Measurements from ENCODE around the gene IGIP.
A peak's percentile ranks its signal among the peaks of the same experiment; 100 is the strongest.

IGIP gene

DNA sequence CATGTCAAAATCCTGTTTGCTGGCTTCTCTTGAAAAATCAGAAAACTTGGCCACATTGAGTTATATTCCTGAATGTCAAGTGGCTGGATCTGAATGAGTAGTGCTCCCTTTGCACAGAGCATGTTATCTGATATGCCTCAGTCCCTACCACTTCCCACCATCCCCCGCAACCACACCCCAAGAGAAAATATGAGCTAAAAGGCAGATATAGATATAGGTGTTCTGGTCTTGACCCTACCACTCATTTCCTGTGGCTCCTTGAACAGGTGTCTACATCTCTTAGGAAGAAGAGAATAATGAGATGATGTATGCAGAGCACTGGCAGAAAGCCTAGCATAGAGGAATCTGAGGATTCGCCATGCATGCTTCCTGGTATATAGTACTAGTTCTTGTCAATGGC is 42.6 kb downstream of the IGIP start:
- no peak for DNase-seq

DNA sequence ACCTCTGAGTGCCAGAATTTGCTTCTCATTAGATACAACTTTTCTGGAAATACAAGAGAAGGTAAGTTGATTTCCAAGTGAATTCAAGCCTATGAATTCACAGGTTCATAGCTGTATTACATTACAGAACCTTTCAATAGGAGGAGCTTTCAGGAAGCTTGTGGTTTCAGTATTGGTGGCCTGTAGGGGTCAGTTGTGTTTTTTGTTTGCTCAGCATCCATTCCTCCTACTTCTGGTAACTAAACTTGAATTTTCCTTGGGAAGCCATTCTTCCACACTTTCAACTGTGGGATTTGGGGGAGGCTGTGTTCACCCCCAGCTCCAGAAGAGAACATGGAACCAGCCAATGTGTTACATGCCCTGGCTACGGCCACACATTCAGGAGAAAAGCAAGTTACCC is 43.7 kb downstream of the IGIP start:
- DNase-seq: no peak

DNA sequence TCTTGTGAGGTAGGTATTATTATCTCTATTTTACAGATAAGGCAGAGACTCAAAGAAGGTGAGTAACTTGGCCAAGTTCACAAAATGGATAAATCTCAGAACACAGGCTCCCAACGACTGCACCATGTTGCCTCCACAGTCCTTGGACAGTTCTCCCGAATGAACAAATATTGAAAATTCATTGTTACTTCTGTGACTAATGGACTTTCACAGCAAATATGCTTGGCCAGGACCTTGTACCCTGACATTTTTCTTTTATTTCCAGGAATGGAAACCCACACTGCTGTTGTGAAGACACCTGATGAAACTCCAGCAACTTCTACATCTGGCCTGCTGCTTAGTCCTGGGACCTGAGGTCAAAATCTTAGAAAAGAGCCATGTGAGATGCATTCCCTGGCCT is 46.7 kb downstream of the IGIP start:
- no peak for DNase-seq

DNA sequence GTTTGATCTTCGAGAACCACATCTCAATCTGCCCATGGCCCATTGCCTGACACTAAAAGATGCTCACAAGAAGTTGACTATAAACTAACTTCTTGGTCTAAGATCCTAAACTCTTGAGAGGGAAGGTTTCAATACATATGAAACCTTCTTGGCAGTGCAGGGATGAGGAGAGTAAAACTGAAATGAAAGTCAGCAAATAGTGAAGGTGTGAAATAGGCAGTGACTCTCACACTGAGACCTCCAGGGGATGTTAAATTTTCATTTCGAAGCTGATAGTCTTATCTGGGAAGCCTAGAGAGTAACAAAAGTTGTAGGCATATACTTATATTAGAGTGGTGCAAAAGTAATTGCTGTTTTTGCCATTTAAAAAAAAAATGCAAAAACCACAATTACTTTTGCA is 48.3 kb downstream of the IGIP start:
- no peak for DNase-seq

DNA sequence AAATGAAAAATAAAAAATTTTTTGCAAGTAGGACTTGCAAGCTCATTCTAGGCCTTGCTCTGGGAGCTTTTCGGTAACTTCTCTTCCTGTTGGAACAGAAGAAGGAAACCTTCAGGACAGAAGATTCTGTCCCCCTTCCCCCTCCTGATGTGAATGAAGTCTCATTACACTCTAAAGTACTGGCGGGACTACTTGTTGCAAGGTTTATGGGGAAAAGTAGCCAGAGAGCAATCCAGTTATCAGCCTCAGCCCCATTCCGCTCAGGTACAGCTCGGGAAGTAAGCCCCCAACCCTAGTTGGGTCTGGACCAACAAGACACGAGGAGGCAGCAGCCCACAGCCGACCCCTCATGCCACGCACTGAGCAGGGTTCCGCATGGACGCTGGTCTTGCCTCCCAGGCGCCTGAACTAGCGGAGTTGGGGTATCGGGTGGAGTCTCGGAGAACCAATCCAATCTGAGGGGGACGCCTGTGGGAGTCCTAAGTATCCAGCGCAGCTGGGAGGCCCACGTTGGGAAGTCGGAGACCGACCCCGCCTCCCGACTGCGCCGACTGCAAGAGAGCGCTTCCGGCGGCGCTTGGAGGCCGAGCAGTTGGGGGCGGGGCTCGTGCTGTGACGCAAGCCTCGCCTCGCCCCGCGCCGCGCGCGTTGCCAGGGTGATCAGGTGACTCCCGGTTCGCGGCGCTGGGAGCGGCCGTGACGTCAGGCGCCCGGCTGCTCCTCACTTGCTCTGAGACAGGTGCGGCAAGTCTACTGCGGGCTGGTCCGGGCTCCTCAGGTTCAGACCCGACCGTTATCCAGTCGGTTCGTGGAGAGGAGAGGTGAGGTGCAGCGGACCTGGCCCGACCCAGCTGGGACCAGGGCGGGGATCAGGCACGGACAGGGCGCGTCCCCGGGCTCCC is 49.0 kb downstream of the IGIP start, which contains the start of gene CYSTM1:
CYSTM1 (plus strand) TSS at position 724 of the 902 bp plus-strand sequence. CDS start 19,278 bp downstream, outside the sequence.
- DNase-seq: peak; percentile 90

DNA sequence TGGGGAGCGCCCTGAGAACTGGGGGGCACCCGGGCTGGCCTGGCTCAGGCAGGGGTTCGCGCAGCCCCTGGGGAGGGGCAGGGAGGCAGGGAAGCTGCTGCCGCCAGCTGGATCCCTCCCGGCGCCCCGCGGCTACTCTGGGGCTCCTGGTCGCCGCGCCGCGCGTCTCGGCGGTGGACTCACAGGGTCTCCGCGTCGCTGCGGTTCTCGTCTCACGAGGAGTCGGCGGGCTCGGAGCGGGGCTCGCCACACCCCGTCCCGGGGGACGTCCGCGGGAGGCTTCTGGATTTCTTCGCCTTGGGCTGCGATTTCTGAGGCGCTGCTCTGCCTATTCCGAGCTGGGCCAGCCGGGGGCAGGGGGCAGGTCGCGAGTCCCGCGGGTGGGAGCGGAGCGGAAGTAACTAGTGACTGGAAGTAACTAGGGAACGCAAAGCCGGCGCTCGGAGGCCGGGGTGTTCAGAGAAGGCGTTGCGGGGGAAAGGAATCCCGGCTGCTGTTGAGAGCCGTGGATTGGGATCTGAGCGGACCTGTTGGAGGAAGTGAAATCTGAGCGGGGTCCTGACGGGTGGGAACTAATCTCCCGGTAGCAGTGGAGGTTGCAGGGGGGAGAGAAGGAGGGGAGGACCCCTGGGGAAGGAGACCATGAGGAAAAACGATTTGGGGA is 49.8 kb downstream of the IGIP start:
- no peak for DNase-seq

DNA sequence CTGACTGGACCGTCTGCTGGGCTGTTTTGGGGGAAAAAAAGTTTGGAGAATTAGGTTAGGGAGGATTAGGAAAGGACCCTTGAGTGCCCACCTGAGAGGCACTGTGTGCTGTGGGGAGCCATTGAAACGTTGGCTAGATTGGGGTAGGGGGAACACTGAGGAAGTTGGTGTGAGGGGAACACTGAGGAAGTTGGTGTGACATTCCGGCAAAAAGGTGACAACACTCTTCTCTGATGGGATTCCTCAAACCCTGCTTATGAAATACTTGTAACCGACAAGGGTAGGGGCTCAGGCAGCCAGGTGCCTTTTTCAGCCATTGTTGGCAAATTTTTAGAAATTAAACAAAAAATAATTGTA is 50.3 kb downstream of the IGIP start:
- DNase-seq: no peak

DNA sequence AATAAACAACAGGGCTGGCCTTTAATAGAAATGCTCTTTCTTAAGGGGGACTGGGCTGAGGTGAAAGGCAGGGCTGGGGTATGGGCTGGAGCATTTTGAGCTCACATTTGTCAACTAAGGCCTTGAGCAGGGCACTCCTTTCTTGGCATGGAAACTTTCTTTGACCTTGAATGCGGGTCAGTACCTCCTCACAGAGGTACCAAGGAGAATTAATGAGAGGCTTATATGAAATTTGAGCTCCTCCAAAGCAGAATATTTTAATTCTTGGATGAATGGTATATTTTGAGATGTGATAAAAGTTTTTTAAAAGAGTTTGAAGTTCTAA is 52.3 kb downstream of the IGIP start:
- DNase-seq: no peak

DNA sequence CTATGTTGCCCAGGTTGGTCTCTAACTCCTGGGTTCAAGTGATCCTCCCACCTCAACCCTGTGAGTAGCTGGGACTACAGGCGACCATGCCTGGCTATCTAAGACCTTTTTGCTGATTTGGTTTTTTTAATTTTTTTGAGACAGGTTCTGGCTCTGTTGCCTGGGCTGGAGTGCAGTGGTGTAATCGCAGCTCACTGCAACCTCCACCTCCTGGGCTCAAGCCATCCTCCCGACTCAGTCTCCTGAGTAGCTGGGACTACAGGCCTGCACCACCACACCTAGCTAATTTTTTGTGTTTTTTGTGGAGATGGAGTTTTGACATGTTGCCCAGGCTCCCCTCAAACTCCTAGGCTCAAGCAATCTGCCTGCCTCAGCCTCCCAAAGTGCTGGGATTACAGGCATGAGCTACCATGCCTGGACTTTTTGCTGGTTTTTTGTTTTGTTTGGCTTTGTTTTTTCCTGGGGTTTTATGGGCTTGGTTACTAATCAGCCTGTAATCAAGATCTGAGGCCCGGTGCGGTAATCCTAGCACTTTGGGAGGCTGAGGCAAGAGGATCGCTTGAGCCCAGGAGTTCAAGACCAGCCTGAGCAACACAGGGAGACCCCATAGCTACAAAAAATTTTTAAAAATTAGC is 52.9 kb downstream of the IGIP start:
- no peak for DNase-seq

Data from NCI-H187 (cell line).